Left lung (tissue), 10 donors: ENCODE results near the gene NLN. TPM values are rescaled to one million over a fixed set of nuclear protein-coding genes. Genes with fewer than 3 reads are reported as not detected.
A peak's percentile ranks its signal among the peaks of the same experiment; 100 is the strongest.

ENCODE experiments used
- ATAC-seq: fragments of 200-7000 bp; cut with Tn5 transposase; one replicate; pipeline ENCODE4 v1.9.1; 2020; ENCODE audit warnings: moderate library complexity
- DNase-seq, 4 donors: peaks; one replicate each; pipeline ENCODE4 v3.0.0-alpha.2; 2013 to 2020
- H3K27ac ChIP-seq, 2 donors: fragments of 200-600 bp; sonication (generic) in 1 of 2; one replicate each; pipeline versions ENCODE4 v1.5.0 to v1.8.0; 2020 to 2021
- H3K27me3 ChIP-seq, 2 donors: fragments of 200-600 bp; sonication (generic) in 1 of 2; one replicate each; pipeline versions ENCODE4 v1.5.0 to v1.8.0; 2020 to 2021
- H3K36me3 ChIP-seq, 2 donors: fragments of 200-600 bp; sonication (generic) in 1 of 2; one replicate each; pipeline versions ENCODE4 v1.5.0 to v1.8.0; 2020 to 2021
- H3K4me1 ChIP-seq, 2 donors: fragments of 200-600 bp; one replicate each; pipeline ENCODE4 v1.8.0; 2021
- H3K4me3 ChIP-seq, 2 donors: fragments of 200-600 bp; sonication (generic) in 1 of 2; one replicate each; pipeline versions ENCODE4 v1.5.0 to v1.8.0; 2020 to 2021; ENCODE audit warnings: mild to moderate bottlenecking in 1 of 2
- H3K9me3 ChIP-seq, 2 donors: fragments of 200-600 bp; sonication (generic) in 1 of 2; one replicate each; pipeline versions ENCODE4 v1.5.0 to v1.8.0; 2020 to 2021
- intact Hi-C, 2 donors: fragments of 100-400 bp; cut with DNase I; formaldehyde crosslinking; loops; one replicate each; pipeline versions ENCODE4 v1.11.2 to v1.14.2; 2022
- polyA plus RNA-seq, 6 donors: library from polyadenylated mRNA; unstranded; fragments of 120-200 nt; gene quantifications; one replicate each; pipeline ENCODE4 v1.2.1, GENCODE V29; 2013; ENCODE audit not compliant: insufficient read length in 6 of 6
- total RNA-seq, 2 donors: library from RNA; stranded (reverse); fragmentation: NEBNext Ultra II Directional; extraction: Animal tissue kit (Norgen Biotek cat#: 25700); gene quantifications; one replicate each; pipeline ENCODE4 v1.2.1, GENCODE V29; 2021
- TF ChIP-seq, protein P1 (sequence below), 2 donors: fragments of 200-600 bp; sonication (generic) in 1 of 2; IDR thresholded peaks; one replicate each; pipeline versions ENCODE4 v1.5.0 to v1.8.0; 2021; ENCODE audit warnings: antibody characterized with exemption in 2 of 2
- donor health status: DM: no; HTN: yes; CAD: no.
- donor health status: DM: no; HTN: no; CAD: no.

The NLN gene
- total and polyA plus RNA-seq, 8 donors, result 18.0 to 29.1 (median 22.3) TPM

DNA sequence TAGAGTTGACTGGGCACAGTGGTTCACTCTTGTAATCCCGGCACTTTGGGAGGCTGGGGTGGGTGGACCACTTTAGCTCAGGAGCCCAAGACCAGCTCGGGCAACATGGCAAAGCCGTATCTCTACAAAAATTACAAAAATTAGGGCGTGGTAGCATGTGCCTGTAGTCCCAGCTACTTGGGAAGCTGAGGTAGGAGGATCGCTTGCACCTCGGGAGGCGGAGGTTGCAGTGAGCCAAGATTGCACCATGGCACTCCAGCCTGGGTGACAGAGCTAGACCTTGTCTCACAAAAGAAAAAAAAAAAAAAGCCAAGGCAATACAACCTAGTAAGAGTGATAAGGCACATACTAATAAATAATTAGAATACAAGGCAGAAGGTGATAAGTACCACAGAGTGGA, 15.8 kb downstream of the NLN start:
- intact Hi-C loops, result no loop called here
- Histone ChIP-seq H3K4me3 (no peak overlapping the region), H3K27ac (no peak overlapping the region), H3K4me1 (peaks cover 0 to 18% of the 10 kb centered on the region in 2 donors), H3K27me3 (no peaks in the 10 kb centered on the region), H3K9me3 (no peaks in the 10 kb centered on the region), H3K36me3 (no peaks in the 10 kb centered on the region)
- ATAC-seq, result peak; percentile 36
- TF ChIP-seq, protein P1, sequence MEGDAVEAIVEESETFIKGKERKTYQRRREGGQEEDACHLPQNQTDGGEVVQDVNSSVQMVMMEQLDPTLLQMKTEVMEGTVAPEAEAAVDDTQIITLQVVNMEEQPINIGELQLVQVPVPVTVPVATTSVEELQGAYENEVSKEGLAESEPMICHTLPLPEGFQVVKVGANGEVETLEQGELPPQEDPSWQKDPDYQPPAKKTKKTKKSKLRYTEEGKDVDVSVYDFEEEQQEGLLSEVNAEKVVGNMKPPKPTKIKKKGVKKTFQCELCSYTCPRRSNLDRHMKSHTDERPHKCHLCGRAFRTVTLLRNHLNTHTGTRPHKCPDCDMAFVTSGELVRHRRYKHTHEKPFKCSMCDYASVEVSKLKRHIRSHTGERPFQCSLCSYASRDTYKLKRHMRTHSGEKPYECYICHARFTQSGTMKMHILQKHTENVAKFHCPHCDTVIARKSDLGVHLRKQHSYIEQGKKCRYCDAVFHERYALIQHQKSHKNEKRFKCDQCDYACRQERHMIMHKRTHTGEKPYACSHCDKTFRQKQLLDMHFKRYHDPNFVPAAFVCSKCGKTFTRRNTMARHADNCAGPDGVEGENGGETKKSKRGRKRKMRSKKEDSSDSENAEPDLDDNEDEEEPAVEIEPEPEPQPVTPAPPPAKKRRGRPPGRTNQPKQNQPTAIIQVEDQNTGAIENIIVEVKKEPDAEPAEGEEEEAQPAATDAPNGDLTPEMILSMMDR (IDR thresholded peaks at IDR 0.05), result no peak
- no peak for DNase-seq

DNA sequence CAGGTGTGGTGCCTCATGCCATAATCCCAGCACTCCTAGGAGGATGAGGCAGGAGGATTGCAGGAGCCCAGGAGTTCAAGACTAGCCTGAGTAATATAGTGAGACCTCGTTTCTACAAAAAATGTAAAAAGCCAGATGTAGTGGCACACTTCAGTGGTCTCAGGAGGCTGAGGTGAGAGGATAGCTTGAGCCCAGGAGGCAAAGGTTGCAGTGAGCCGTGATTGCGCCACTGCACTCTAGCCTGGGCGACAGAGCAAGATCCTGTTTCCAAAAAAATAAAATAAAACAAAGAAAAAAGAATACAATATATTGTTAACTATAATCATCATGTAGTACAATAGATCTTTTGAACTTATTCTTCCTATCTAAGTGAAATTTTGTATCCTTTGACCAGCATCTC, 16.3 kb downstream of the NLN start:
- H3K4me1 ChIP-seq, result peaks cover 0 to 18% of the 10 kb centered on the region in 2 donors
- intact Hi-C loops, result no loop called here
- H3K27ac ChIP-seq, result no peak overlapping the region
- H3K9me3 ChIP-seq, result no peaks in the 10 kb centered on the region
- DNase-seq (no peak), ATAC-seq (no peak)
- H3K36me3 ChIP-seq, result no peaks in the 10 kb centered on the region
- no peak overlapping the region for H3K4me3 ChIP-seq
- no peaks in the 10 kb centered on the region for H3K27me3 ChIP-seq
- TF ChIP-seq, protein P1 (IDR thresholded peaks at IDR 0.05), result no peak

DNA sequence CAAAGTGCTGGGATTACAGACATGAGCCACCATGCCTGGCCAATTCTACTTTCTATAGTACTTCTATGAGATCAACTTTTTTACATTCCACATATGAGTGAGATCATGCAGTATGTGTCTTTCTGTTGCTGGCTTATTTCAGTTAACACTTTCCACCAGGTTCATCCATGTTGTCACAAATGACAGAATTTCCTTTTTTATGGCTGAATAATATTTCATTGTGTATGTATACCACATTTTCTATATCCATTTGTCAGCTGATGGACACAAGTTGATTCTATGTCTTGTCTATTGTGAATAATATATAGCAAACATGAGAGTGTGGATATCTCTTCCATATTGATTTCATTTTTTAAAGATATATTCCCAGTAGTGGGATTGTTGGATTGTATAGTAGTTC, 17.2 kb downstream of the NLN start:
- no peaks in the 10 kb centered on the region for H3K9me3 ChIP-seq
- H3K4me1 ChIP-seq, result peaks cover 0 to 15% of the 10 kb centered on the region in 2 donors
- ATAC-seq (no peak), DNase-seq (no peak)
- no peak overlapping the region for H3K4me3 ChIP-seq
- H3K27me3 ChIP-seq, result no peaks in the 10 kb centered on the region
- H3K36me3 ChIP-seq, result no peaks in the 10 kb centered on the region
- intact Hi-C loops, result no loop called here
- TF ChIP-seq, protein P1 (IDR thresholded peaks at IDR 0.05), result no peak
- H3K27ac ChIP-seq, result no peak overlapping the region

DNA sequence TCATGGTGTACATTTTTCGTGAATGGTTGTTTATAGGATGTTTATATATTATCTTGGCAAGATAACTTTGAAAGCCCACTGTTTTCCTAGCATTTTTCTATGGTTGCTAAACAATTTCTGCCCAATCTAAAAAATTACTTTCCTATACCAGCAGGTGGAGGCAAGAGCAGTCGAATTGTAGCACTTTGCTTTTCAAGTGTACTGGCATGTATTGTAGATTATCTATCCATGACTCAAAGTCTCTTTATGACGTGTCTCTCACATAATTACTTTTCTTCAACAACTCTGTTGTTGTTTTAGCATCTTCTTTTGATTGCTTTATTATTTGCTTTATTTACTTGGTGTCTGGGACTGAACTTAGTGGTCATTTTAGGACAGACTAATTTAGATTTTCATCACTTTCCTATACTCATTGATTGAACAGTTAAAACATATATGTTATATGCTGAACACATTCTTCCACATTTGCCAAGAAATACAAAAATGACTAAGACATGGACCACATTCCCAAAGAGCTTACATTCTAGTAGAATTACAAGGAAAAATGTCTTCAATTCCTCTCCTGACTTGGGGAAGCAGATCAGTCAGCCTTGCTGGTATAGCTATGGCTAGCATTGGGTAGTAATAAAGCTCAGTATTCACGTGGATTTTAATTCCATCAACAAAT, 20.7 kb downstream of the NLN start:
- H3K27ac ChIP-seq, result no peak overlapping the region
- no peaks in the 10 kb centered on the region for H3K9me3 ChIP-seq
- TF ChIP-seq, protein P1 (IDR thresholded peaks at IDR 0.05), result peak; percentile 43 to 56
- H3K4me3 ChIP-seq, result no peak overlapping the region
- ATAC-seq, result peak; percentile 78
- no peaks in the 10 kb centered on the region for H3K4me1 ChIP-seq
- intact Hi-C loops, result no loop called here
- DNase-seq, result peak in 2 of 4 donors; percentile 23 to 37
- H3K36me3 ChIP-seq, result no peaks in the 10 kb centered on the region
- H3K27me3 ChIP-seq, result no peaks in the 10 kb centered on the region

DNA sequence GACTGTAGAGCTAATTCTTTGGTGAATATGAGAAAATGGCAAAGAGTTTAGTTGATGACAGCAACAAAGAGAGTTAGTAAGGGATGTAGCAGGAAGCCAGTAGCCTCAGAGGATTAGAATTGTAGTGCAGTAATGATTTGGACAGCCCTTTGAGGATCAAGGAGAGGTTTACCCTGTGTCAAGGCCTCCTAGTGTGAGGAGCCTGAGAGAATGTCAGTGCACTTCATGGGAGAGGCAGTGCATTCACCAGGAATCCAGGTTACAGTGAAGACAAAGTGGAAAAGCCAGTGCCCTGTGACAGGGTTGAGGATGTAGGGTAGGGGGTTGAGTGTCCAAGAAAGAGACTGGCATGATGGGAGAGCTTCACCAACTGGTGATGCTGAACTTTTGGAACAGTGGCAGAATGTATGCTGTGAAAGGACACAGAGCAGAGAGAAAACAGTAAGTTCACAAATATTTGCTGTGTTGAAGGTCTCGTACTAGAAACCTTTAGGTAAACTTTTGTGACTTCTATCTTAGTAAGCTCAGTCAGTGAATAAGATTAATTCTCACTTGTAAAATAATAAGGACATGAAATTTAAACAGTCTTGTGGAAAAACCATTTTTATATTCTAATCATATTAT, 27.3 kb downstream of the NLN start:
- intact Hi-C loops, result no loop called here
- Histone ChIP-seq H3K9me3 (no peaks in the 10 kb centered on the region), H3K4me3 (no peak overlapping the region), H3K27me3 (no peaks in the 10 kb centered on the region), H3K27ac (no peak overlapping the region), H3K36me3 (no peaks in the 10 kb centered on the region), H3K4me1 (no peaks in the 10 kb centered on the region)
- TF ChIP-seq, protein P1 (IDR thresholded peaks at IDR 0.05), result no peak
- DNase-seq (no peak), ATAC-seq (no peak)
